ENCODE data around the gene FGFR3. TPM values are rescaled to one million over a fixed set of nuclear protein-coding genes. Genes with fewer than 3 reads are reported as not detected.

FGFR3 gene
- total and polyA plus RNA-seq, 10 of the 15 experiments (the other 5 are each of a cell fraction or from before 2014, with no cell fraction given) = 0.05 to 0.33 (median 0.18) TPM; not detected in 6

- Histone ChIP-seq H3K9ac (ENCODE audit: control insufficient read depth, insufficient read depth, low read length) (no peak overlapping the region), H3K27me3 (replicated peaks in 1 of 2; ENCODE audit: control insufficient read depth in 2 of 2, insufficient read depth in 2 of 2, low read length in 1 of 2) (no peaks in the 10 kb centered on the region), H3K4me3 (no peak overlapping the region), H3K79me2 (ENCODE audit: control insufficient read depth, insufficient read depth, low read length) (no peaks in the 10 kb centered on the region), H3K27ac (ENCODE audit: control insufficient read depth, insufficient read depth) (no peak overlapping the region), H4K20me1 (ENCODE audit: control insufficient read depth, insufficient read depth) (no peaks in the 10 kb centered on the region), H3K4me1 (ENCODE audit: control insufficient read depth, insufficient read depth, low read length) (no peaks in the 10 kb centered on the region; the same call in 1 of the 2 replicates), H2AFZ (ENCODE audit: control insufficient read depth, low read depth, low read length) (no peak overlapping the region), H3K4me2 (ENCODE audit: control insufficient read depth, insufficient read depth) (no peak overlapping the region), H3K36me3 (ENCODE audit: control insufficient read depth in 2 of 2, insufficient read depth in 2 of 2, low read length in 1 of 2) (peaks cover 0 to 4% of the 10 kb centered on the region in 2 experiments; a peak in 3 of 4 replicates), H3K9me3 (replicated peaks; ENCODE audit: control insufficient read depth, insufficient read depth, low read length) (no peaks in the 10 kb centered on the region)
- ATAC-seq = no peak
- RAD21 ChIA-PET (ENCODE audit: unreplicated experiment) = interaction anchor here (1.3 to 3.7 kb wide), 3 partner anchors 36 to 116 kb away, joined by 3 to 20 read pairs (median 7); no protein-coding TSS in a partner anchor
- BruUV-seq (replicated peaks) = no TSS peak
- no peak for FAIRE-seq
- CTCF ChIA-PET = interaction anchor here (0.6 to 5.3 kb wide), 15 partner anchors 21 to 1143 kb away, joined by 3 to 60 read pairs (median 4); partner anchors contain the start of gene LETM1
- TF ChIP-seq ZBED1 (IDR thresholded peaks at IDR 0.05; ENCODE audit: borderline replicate concordance) (no peak), ASH2L (IDR thresholded peaks at IDR 0.05; ENCODE audit: borderline replicate concordance, low read depth) (no peak), SIX5 (IDR thresholded peaks at IDR 0.05; ENCODE audit: low read depth, low read length, severe bottlenecking) (no peak), SMARCA5 (IDR thresholded peaks at IDR 0.05) (0 out of 2 replicates have a peak, but pooled peaks have one; percentile 15), HCFC1 (IDR thresholded peaks at IDR 0.05; ENCODE audit: low read length) (no peak), WRNIP1 (IDR thresholded peaks at IDR 0.05; ENCODE audit: borderline replicate concordance, low read depth, low read length) (no peak)
- DNase-seq (ENCODE audit: low read depth, low spot score) = no peak
- in situ Hi-C loops (cut with MboI) (no loop called here), intact Hi-C loops (cut with micrococcal nuclease; ENCODE audit: unreplicated experiment) (no loop called here)
- SMC1A ChIA-PET (ENCODE audit: uncharacterized antibody, unreplicated experiment) = interaction anchor here (1.0 to 2.3 kb wide), 3 partner anchors 61 to 91 kb away, joined by 3 to 7 read pairs (median 5); no protein-coding TSS in a partner anchor
- POLR2A ChIA-PET = no interaction called here
- 63% methylated on average over 11 of the region's 11 CpGs for WGBS (ENCODE audit: insufficient coverage, insufficient replicate concordance, low lambda C conversion rate, missing lambda C conversion rate)
Observed at GRCh38 chr4:1808851-1809753, 16.0 kb downstream of the FGFR3 start.
